ENCODE results near the gene IL1B. TPM values are rescaled to one million over a fixed set of nuclear protein-coding genes. Genes with fewer than 3 reads are reported as not detected.

Gene IL1B
- total and polyA plus RNA-seq, 2 of the 8 experiments (the other 6 are each of a cell fraction or from before 2014, with no cell fraction given), result not detected

DNA sequence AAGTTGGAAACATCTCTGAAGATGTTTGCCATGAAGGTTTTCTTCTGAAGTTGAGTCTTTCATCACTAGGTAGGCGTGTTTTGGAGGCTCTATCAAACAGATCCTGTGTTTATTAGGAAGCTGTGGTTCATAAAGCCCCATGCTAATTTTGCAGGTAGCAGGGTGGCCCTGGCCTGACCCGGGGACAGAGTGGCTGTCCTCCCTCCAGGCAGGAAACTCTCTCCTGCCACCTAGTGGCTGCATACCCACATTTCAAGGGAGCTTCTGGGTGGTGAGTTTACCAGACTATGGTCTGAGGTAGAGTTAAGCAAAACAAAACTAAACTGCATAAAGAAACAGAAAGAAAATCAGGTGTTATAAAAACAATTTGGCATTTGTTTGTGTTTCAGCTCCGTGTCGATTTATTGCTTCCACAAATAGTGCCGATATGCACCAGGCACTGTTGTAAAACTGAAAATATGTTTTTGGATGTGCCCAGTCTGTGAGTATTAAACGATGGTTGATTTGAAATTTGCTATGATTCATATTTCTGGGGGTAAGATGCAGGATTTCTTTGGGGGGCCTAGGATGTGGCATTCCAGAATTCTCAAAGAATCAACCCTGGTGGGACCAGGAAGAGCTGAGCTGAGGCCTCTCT lies 48.4 kb upstream of the IL1B start:
- Histone ChIP-seq H2BK20ac (ENCODE audit: low read length) (0 out of 2 replicates have a peak overlapping the region, but pooled peaks have one; percentile 22), H3K79me2 (ENCODE audit: control insufficient read depth in 1 of 2, insufficient read depth in 2 of 2, low read length in 2 of 2) (no peaks in the 10 kb centered on the region), H3K4me2 (ENCODE audit: insufficient read depth in 1 of 2, low read depth in 2 of 2, low read length in 2 of 2) (no peak overlapping the region), H4K5ac (ENCODE audit: insufficient read length, low read depth, low read length) (no peak overlapping the region), H3K4me1 (replicated peaks in 1 of 4; ENCODE audit: control insufficient read depth in 3 of 4, insufficient read depth in 4 of 4, low read length in 3 of 4) (0 out of 7 replicates have a peak, but pooled peaks cover 0 to 2% (median 0%) of the 10 kb centered on the region in 4 experiments), H3K27me3 (replicated peaks in 1 of 4; ENCODE audit: control insufficient read depth in 3 of 4, extremely low read depth in 1 of 4, insufficient read depth in 3 of 4, low read length in 3 of 4) (no peaks in the 10 kb centered on the region), H3K36me3 (ENCODE audit: control insufficient read depth in 2 of 4, insufficient read depth in 4 of 4, low read length in 3 of 4) (no peaks in the 10 kb centered on the region), H2AFZ (ENCODE audit: low read length) (peak overlapping the region; percentile 99), H3K14ac (ENCODE audit: insufficient read length) (no peak overlapping the region), H3K9ac (replicated peaks in 1 of 4; ENCODE audit: extremely low read depth in 1 of 4, low read depth in 3 of 4, low read length in 3 of 4) (no peak overlapping the region), H3K79me1 (ENCODE audit: low read depth, low read length) (no peaks in the 10 kb centered on the region; the same call in 1 of the 2 replicates), H3K23me2 (ENCODE audit: low read depth, low read length) (no peaks in the 10 kb centered on the region), H3K56ac (replicated peaks; ENCODE audit: insufficient read length, low read depth, low read length) (no peak overlapping the region), H3K4me3 (ENCODE audit: extremely low read depth in 1 of 4, insufficient read depth in 2 of 4, low read depth in 3 of 4, low read length in 4 of 4) (no peak overlapping the region), H4K91ac (replicated peaks; ENCODE audit: insufficient read length, low read length) (no peak overlapping the region), H2BK120ac (replicated peaks; ENCODE audit: low read depth, low read length) (no peak overlapping the region), H3K23ac (ENCODE audit: insufficient read length) (no peak overlapping the region), H2BK15ac (ENCODE audit: low read length) (no peak overlapping the region), H3K9me3 (ENCODE audit: insufficient read depth in 2 of 2, low read depth in 1 of 2, low read length in 1 of 2) (no peaks in the 10 kb centered on the region), H2AK5ac (ENCODE audit: low read depth, low read length) (no peak overlapping the region), H3K4ac (replicated peaks; ENCODE audit: insufficient read length, low read depth, low read length) (no peak overlapping the region), H2BK5ac (ENCODE audit: low read depth, low read length) (no peak overlapping the region), H4K20me1 (replicated peaks in 1 of 2; ENCODE audit: control insufficient read depth in 1 of 2, insufficient read depth in 2 of 2, low read length in 2 of 2) (no peaks in the 10 kb centered on the region), H3K27ac (ENCODE audit: low read depth, low read length) (no peak overlapping the region), H3K18ac (ENCODE audit: extremely low read depth, low read length) (peak overlapping the region; percentile 10; the same call in 1 of the 2 replicates), H4K8ac (ENCODE audit: extremely low read depth, insufficient read depth, low read length) (no peak overlapping the region), H2BK12ac (ENCODE audit: low read depth, low read length) (no peak overlapping the region; the same call in 1 of the 2 replicates)
- 36% methylated on average over 6 of the region's 6 CpGs; no CpG with 5 or more reads in 1 of the 2 experiments for WGBS, 2 experiments (ENCODE audit: extremely low coverage in 1 of 2, insufficient coverage in 1 of 2, insufficient read length in 1 of 2, insufficient replicate concordance in 2 of 2, low coverage in 1 of 2, low lambda C conversion rate in 2 of 2, missing lambda C conversion rate in 1 of 2)
- POLR2A ChIA-PET (ENCODE audit: partially characterized antibody), result interaction anchor here (0.6 to 1.5 kb wide), 2 partner anchors 17 to 135 kb away, joined by 3 to 5 read pairs; no protein-coding TSS in a partner anchor
- FAIRE-seq, result peak; percentile 81
- peak; percentile 46 to 96 for DNase-seq (ENCODE audit: low read depth in 1 of 2, low spot score in 2 of 2)
- CTCF ChIA-PET (ENCODE audit: partially characterized antibody), result interaction anchor here (0.6 to 9.7 kb wide), 68 partner anchors 8 to 285 kb away, joined by 3 to 178 read pairs (median 4); partner anchors contain the start of genes IL1B and IL37
- no peak for TF ChIP-seq NRF1 (IDR thresholded peaks at IDR 0.05; ENCODE audit: low read depth, low read length)
- TF ChIP-seq ASH2L (IDR thresholded peaks at IDR 0.05; ENCODE audit: low read length), result no peak
- TF ChIP-seq RAD21 (IDR thresholded peaks at IDR 0.05 in 1 of 2, conservative IDR thresholded peaks at IDR 0.05 in 1 of 2; ENCODE audit: low read depth in 2 of 2, low read length in 2 of 2), result peak; percentile 94 to 96
- TF ChIP-seq TEAD4 (IDR thresholded peaks at IDR 0.05; ENCODE audit: low read depth, low read length), result 0 out of 2 replicates have a peak, but pooled peaks have one; percentile 60
- TF ChIP-seq ZNF274 (IDR thresholded peaks at IDR 0.05; ENCODE audit: borderline replicate concordance, extremely low read depth, low read length), result no peak
- peak; percentile 70 to 88 (median 83) for TF ChIP-seq CTCF (IDR thresholded peaks at IDR 0.05; ENCODE audit: control extremely low read depth in 1 of 3, insufficient read depth in 1 of 3, low read depth in 1 of 3, low read length in 3 of 3)

Measured in H1 (cell line).